Adipocyte (in vitro differentiated cells): ENCODE measurements around the gene FAM171A2.
A peak's percentile ranks its signal among the peaks of the same experiment; 100 is the strongest.

Experiments
- DNase-seq: peaks from one replicate; pipeline ENCODE4 v3.0.0-alpha.2; 2015; ENCODE audit warnings: low read depth
- H3K27me3 ChIP-seq: replicated peaks from 2 replicates; pipeline ENCODE4 v1.7.0; 2013; ENCODE audit warnings: mild to moderate bottlenecking, low read length, moderate library complexity; ENCODE audit not compliant: control insufficient read depth, insufficient read depth
- H3K36me3 ChIP-seq: 2 replicates; pipeline ENCODE4 v1.7.0; 2013; ENCODE audit warnings: low read length, mild to moderate bottlenecking, moderate library complexity; ENCODE audit not compliant: control insufficient read depth, insufficient read depth, severe bottlenecking
- H3K4me1 ChIP-seq: 2 replicates; pipeline ENCODE4 v1.7.0; 2013; ENCODE audit warnings: mild to moderate bottlenecking, low read length, moderate library complexity; ENCODE audit not compliant: control insufficient read depth, insufficient read depth
- H3K4me3 ChIP-seq: 2 replicates; pipeline ENCODE4 v1.7.0; 2013; ENCODE audit warnings: mild to moderate bottlenecking, low read length, moderate library complexity
- H3K9ac ChIP-seq: 2 replicates; pipeline ENCODE4 v1.7.0; 2013; ENCODE audit warnings: mild to moderate bottlenecking, low read length, moderate library complexity
- H3K9me3 ChIP-seq: 2 replicates; pipeline ENCODE4 v1.7.0; 2013; ENCODE audit warnings: mild to moderate bottlenecking, low read length, moderate library complexity; ENCODE audit not compliant: control insufficient read depth

The FAM171A2 gene

GRCh38 chr17:44390250-44390870 is 26.7 kb upstream of the FAM171A2 start:
- DNase-seq: no peak
- Histone ChIP-seq H3K9ac (no peak overlapping the region), H3K9me3 (no peaks in the 10 kb centered on the region), H3K4me1 (no peaks in the 10 kb centered on the region), H3K27me3 (peaks cover 2% of the 10 kb centered on the region), H3K36me3 (no peaks in the 10 kb centered on the region), H3K4me3 (no peak overlapping the region)

GRCh38 chr17:44389723-44390202 is 26.1 kb upstream of the FAM171A2 start:
- Histone ChIP-seq H3K36me3 (no peaks in the 10 kb centered on the region), H3K9me3 (no peaks in the 10 kb centered on the region), H3K27me3 (peaks cover 3% of the 10 kb centered on the region), H3K9ac (no peak overlapping the region), H3K4me3 (no peak overlapping the region), H3K4me1 (no peaks in the 10 kb centered on the region)
- DNase-seq: no peak

DNA sequence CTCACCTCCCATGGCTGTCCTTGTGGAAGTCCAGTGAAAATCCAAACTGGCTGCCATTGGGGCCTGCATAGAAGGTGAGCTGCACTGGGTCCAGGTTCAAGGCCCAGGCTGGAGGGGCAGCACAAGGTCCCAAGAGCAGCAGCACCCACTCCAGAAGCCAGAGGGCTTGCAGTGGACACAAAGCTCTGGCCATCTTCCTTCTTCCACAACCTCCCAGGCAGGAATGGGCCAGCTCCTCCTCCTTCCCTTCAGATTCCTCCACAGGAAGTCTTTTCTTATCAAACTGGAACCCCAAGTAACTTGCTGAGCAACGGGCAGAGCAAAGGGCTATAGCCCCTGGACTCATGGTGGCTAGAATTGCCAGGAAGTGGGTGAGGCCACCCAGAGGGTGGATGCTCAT is 25.6 kb upstream of the FAM171A2 start, which contains the start of gene ITGA2B:
TSS of gene ITGA2B (minus strand) at position 369 of the 400 bp plus-strand sequence. CDS start at position 193, 176 bp downstream.
- Histone ChIP-seq H3K4me3 (no peak within 1 kb of the TSS), H3K9me3 (no peaks in the 10 kb centered on the region), H3K4me1 (no peaks in the 10 kb centered on the region), H3K9ac (no peak within 1 kb of the TSS), H3K27me3 (peaks cover 8% of the 10 kb centered on the region), H3K36me3 (no peaks in the 10 kb centered on the region)
- no peak for DNase-seq

- Histone ChIP-seq H3K27me3 (peaks cover 20% of the 10 kb centered on the region), H3K36me3 (no peaks in the 10 kb centered on the region), H3K9ac (no peak overlapping the region), H3K9me3 (no peaks in the 10 kb centered on the region), H3K4me3 (no peak overlapping the region), H3K4me1 (no peaks in the 10 kb centered on the region)
- DNase-seq: no peak
Observed at GRCh38 chr17:44387804-44388203, 24.2 kb upstream of the FAM171A2 start.

- H3K4me1 ChIP-seq: no peaks in the 10 kb centered on the region
- H3K36me3 ChIP-seq: no peaks in the 10 kb centered on the region
- no peak overlapping the region for H3K4me3 ChIP-seq
- H3K27me3 ChIP-seq: peaks cover 22% of the 10 kb centered on the region
- no peak for DNase-seq
- H3K9ac ChIP-seq: no peak overlapping the region
- H3K9me3 ChIP-seq: no peaks in the 10 kb centered on the region
Observed at GRCh38 chr17:44386182-44386525, 22.5 kb upstream of the FAM171A2 start.

DNA sequence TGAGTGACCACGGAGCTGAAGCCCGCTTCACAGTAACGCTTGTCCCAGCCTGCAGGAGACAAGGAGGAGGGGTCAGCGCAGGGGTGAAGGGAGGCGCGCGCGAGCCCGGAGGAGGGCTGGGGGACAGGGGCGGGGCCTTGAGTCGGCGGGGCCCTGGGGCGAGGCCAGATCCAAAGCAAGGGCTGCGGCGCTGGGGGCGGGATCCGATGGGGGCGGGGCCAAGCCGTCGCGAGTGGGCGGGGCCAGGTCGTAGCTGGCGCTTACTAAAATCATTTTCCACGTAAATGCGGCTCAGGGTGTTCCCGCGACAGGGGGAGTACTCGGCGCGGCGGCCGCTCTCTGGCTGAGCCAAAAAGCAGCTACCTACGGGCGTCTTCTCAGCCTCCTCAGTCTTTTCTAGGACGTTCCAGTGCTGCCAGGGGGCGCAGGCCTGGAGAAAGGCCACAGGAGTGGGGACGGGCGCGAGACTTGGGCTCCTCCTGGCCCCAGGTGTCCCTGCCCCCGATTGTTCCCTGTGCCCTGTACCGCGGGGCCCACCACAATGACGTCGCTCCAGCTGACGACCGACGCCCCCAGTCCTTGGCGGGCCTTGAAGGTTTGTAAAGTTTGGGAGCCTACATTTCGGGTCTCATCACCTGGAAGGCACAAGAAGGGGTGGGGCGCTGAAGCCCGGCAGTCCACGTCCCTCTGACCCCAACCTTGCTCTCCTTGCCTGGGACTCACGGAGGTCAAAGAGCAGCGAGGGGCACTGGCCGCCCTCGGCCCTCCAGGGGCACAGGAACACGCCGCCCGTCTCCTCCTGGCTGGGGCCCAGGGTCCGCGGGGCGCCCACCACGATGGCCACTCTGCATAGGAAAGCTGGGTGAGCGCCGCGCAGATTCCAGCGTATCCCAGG is 21.9 kb upstream of the FAM171A2 start:
- Histone ChIP-seq H3K4me1 (no peaks in the 10 kb centered on the region), H3K9ac (peak overlapping the region; percentile 70), H3K9me3 (no peaks in the 10 kb centered on the region), H3K27me3 (peaks cover 25% of the 10 kb centered on the region), H3K36me3 (no peaks in the 10 kb centered on the region), H3K4me3 (peak overlapping the region; percentile 76)
- DNase-seq: peak; percentile 88

GRCh38 chr17:44384823-44385286 is 21.2 kb upstream of the FAM171A2 start:
- Histone ChIP-seq H3K36me3 (no peaks in the 10 kb centered on the region), H3K9me3 (no peaks in the 10 kb centered on the region), H3K27me3 (peaks cover 32% of the 10 kb centered on the region), H3K4me1 (no peaks in the 10 kb centered on the region), H3K4me3 (peak overlapping the region; percentile 76), H3K9ac (no peak overlapping the region)
- no peak for DNase-seq

DNA sequence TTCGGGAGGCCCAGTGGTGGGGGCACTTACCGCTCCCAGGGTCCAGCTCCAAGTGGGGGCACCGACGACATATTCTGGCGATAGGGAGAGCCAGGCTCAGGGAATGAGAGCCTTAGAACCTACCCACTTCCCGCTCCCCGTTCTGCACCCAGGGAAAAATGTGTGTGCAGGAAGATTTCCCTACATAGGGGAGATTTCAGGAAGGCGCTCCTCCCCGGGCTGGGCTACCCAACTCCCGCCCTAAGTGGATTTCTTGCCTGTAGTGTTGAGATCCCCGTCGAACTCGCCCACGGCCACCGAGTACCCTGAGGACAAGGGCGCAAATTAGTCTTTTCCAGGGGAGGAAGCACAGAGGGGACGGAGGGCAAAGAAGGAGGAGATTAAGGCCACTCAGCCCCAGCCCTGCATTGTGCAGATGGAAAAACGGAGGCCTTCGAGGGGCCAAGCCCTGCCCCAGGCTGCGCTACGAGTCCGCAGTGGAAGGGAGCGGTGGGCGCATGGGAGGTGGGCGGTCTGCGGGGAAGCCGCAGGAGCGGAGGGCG is 20.7 kb upstream of the FAM171A2 start:
- no peaks in the 10 kb centered on the region for H3K4me1 ChIP-seq
- no peak overlapping the region for H3K4me3 ChIP-seq
- no peak overlapping the region for H3K9ac ChIP-seq
- no peaks in the 10 kb centered on the region for H3K9me3 ChIP-seq
- H3K27me3 ChIP-seq: peaks cover 35% of the 10 kb centered on the region
- no peak for DNase-seq
- no peaks in the 10 kb centered on the region for H3K36me3 ChIP-seq

DNA sequence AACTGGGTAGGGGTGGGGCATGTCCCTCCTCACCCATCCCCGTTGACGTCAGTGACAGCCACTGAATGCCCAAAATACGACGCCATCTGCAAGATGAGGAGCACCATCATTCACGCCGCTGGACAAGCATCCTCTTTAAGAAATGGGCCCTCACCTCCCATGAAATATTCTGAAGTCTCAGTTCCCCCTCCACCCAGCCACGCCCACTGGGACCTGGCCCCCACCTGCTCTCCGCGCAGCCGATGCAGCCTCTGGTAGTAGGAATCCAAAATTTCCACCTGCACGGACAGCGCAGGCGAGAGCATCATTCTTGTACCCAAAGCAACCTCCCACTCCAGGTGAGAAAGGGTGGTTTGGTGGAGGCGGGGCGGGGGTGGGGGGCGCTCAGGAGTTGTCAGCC is 20.2 kb upstream of the FAM171A2 start:
- no peak overlapping the region for H3K9ac ChIP-seq
- no peak for DNase-seq
- no peaks in the 10 kb centered on the region for H3K4me1 ChIP-seq
- no peaks in the 10 kb centered on the region for H3K9me3 ChIP-seq
- H3K27me3 ChIP-seq: peaks cover 35% of the 10 kb centered on the region
- H3K36me3 ChIP-seq: no peaks in the 10 kb centered on the region
- H3K4me3 ChIP-seq: no peak overlapping the region

DNA sequence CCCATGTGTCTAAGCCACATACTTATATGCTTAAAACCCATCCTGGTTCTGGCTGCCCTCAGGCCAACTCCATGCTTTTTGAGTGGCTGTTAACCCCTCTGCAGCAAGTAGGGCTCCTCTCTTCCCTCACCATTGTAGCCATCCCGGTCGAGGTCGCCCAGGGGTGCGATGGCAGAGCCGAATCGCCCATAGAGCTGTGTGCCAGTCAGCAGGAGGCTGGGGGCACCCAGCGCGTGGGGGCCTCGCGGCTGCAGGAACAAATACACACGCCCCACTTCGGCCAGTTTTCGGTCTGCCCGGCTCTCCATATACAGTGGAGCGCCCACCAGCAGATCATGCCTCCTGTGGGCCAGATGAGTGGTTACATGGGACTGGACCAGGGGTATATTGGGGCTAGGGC is 19.7 kb upstream of the FAM171A2 start:
- no peaks in the 10 kb centered on the region for H3K4me1 ChIP-seq
- no peaks in the 10 kb centered on the region for H3K36me3 ChIP-seq
- DNase-seq: no peak
- no peak overlapping the region for H3K9ac ChIP-seq
- H3K4me3 ChIP-seq: no peak overlapping the region
- H3K9me3 ChIP-seq: no peaks in the 10 kb centered on the region
- H3K27me3 ChIP-seq: peaks cover 38% of the 10 kb centered on the region

- Histone ChIP-seq H3K9me3 (no peaks in the 10 kb centered on the region), H3K27me3 (peaks cover 39% of the 10 kb centered on the region), H3K4me3 (no peak overlapping the region), H3K4me1 (no peaks in the 10 kb centered on the region), H3K36me3 (no peaks in the 10 kb centered on the region), H3K9ac (no peak overlapping the region)
- no peak for DNase-seq
Observed at GRCh38 chr17:44382917-44383316, 19.3 kb upstream of the FAM171A2 start.
